Measurements from ENCODE around the gene ELFN1.

DNA sequence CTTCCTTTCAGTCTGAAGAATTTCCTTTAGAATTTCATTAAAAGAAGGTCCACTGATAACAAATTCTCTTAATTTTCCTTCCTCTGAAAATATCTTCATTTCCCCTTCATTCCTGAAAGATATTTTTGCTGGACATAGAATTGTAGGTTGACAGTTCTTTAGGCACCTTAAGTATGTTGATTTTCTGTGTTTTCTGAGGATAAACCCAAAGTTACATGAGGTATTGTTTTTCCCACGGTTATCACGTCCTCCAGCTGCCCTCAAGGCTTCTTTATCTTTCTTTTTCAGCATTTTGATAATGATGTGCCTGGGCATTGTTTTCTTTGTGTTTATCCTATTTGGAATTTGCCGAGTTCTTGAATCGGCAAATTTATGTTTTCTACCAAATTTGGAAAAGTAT, 105.3 kb downstream of the ELFN1 start:
- TF ChIP-seq, protein P1, sequence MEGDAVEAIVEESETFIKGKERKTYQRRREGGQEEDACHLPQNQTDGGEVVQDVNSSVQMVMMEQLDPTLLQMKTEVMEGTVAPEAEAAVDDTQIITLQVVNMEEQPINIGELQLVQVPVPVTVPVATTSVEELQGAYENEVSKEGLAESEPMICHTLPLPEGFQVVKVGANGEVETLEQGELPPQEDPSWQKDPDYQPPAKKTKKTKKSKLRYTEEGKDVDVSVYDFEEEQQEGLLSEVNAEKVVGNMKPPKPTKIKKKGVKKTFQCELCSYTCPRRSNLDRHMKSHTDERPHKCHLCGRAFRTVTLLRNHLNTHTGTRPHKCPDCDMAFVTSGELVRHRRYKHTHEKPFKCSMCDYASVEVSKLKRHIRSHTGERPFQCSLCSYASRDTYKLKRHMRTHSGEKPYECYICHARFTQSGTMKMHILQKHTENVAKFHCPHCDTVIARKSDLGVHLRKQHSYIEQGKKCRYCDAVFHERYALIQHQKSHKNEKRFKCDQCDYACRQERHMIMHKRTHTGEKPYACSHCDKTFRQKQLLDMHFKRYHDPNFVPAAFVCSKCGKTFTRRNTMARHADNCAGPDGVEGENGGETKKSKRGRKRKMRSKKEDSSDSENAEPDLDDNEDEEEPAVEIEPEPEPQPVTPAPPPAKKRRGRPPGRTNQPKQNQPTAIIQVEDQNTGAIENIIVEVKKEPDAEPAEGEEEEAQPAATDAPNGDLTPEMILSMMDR (IDR thresholded peaks at IDR 0.05): no peak
- TF ChIP-seq POLR2A (IDR thresholded peaks at IDR 0.05): no peak
